HepG2 (cell line): ENCODE results near the gene EFCAB11. TPM values are rescaled to one million over a fixed set of nuclear protein-coding genes. Genes with fewer than 3 reads are reported as not detected.

ENCODE experiments used
- CHCHD3 ChIP-seq: sonication (generic); formaldehyde crosslinking; IDR thresholded peaks from 2 replicates; pipeline ENCODE4 v1.8.0; 2022; ENCODE audit warnings: mild to moderate bottlenecking, missing genetic modification reagents, moderate library complexity
- GPBP1L1 ChIP-seq: sonication (generic); formaldehyde crosslinking; IDR thresholded peaks from 2 replicates; pipeline ENCODE4 v1.5.0; 2020; ENCODE audit warnings: mild to moderate bottlenecking, missing genetic modification reagents
- KDM5A ChIP-seq: fragments of 200-600 bp; sonication (generic); IDR thresholded peaks from 2 replicates; pipeline ENCODE4 v1.7.0; 2018; ENCODE audit warnings: antibody characterized with exemption, mild to moderate bottlenecking, low read length, borderline replicate concordance
- MEIS2 ChIP-seq: sonication (generic); formaldehyde crosslinking; IDR thresholded peaks from 2 replicates; pipeline ENCODE4 v1.9.0; 2021; ENCODE audit warnings: mild to moderate bottlenecking, missing genetic modification reagents
- NFE2L2 ChIP-seq: fragments of 150-350 bp; IDR thresholded peaks from 2 replicates; pipeline ENCODE4 v1.6.1; 2014; ENCODE audit warnings: low read length
- NFIC ChIP-seq: IDR thresholded peaks from 2 replicates; pipeline ENCODE4 v1.6.1; 2012; ENCODE audit warnings: mild to moderate bottlenecking, low read length, inconsistent platforms
- PCBP2 ChIP-seq: fragments of 200-400 bp; formaldehyde crosslinking; optimal IDR thresholded peaks from 2 replicates; pipeline ENCODE3; 2018; ENCODE audit warnings: low read length, low read depth; ENCODE audit not compliant: poor library complexity, severe bottlenecking
- SIX1 ChIP-seq: sonication (generic); formaldehyde crosslinking; IDR thresholded peaks from 2 replicates; pipeline ENCODE4 v1.4.0; 2020; ENCODE audit warnings: missing genetic modification reagents, borderline replicate concordance
- ZNF639 ChIP-seq: conservative IDR thresholded peaks from 2 replicates; pipeline ENCODE4 v1.6.1; 2018; ENCODE audit warnings: missing genetic modification reagents
- ZNF770 ChIP-seq: sonication (generic); formaldehyde crosslinking; IDR thresholded peaks from 2 replicates; pipeline ENCODE4 v1.5.0; 2020; ENCODE audit warnings: mild to moderate bottlenecking, missing genetic modification reagents
- ZNF792 ChIP-seq: IDR thresholded peaks from 2 replicates; pipeline ENCODE4 v1.6.1; 2016
- polyA plus RNA-seq, 8 experiments: library from polyadenylated mRNA; depleted of rRNA in 3 of 8; stranded (reverse) in 7 of 8; unstranded in 1 of 8; fragments of >200 nt; fragmentation: Illumina TruSeq in 4 of 8; extraction: Trizol in 4 of 8; gene quantifications; 2 replicates each; pipeline versions ENCODE4 v1.2.1 to v1.2.3, GENCODE V29; 2011 to 2016; ENCODE audit warnings: low read depth in 4 of 8, missing spikeins in 1 of 8, mixed read lengths in 1 of 8; ENCODE audit not compliant: insufficient read depth in 1 of 8
- total RNA-seq, 5 experiments: library from RNA; depleted of rRNA; stranded (reverse); fragments of >200 nt; fragmentation: Illumina TruSeq; extraction: Trizol; gene quantifications; 2 replicates each; pipeline ENCODE4 v1.2.3, GENCODE V29; 2016; ENCODE audit warnings: low read depth in 1 of 5
- TF ChIP-seq, protein P1 (sequence below), 2 experiments: sonication (generic) in 1 of 2; formaldehyde crosslinking in 1 of 2; IDR thresholded peaks; 2 replicates each; pipeline versions ENCODE4 v1.4.0 to v1.6.1; 2016 to 2020; ENCODE audit warnings: borderline replicate concordance in 1 of 2, low read depth in 1 of 2, mild to moderate bottlenecking in 1 of 2, missing genetic modification reagents in 1 of 2
- TF ChIP-seq, protein P2 (sequence below): sonication (generic); formaldehyde crosslinking; IDR thresholded peaks from 2 replicates; pipeline ENCODE4 v1.4.0; 2020; ENCODE audit warnings: mild to moderate bottlenecking, missing genetic modification reagents
- TF ChIP-seq, protein P3 (sequence below): sonication (generic); formaldehyde crosslinking; IDR thresholded peaks from 2 replicates; pipeline ENCODE4 v1.4.0; 2020; ENCODE audit warnings: missing genetic modification reagents

Gene EFCAB11
- total and polyA plus RNA-seq, 2 of the 13 experiments (the other 11 are each of a cell fraction or from before 2014, with no cell fraction given): 8.2 to 31.5 TPM

GRCh38 chr14:89954070-89955021 lies at the start of gene EFCAB11 (continued):
- TF ChIP-seq, protein P1, sequence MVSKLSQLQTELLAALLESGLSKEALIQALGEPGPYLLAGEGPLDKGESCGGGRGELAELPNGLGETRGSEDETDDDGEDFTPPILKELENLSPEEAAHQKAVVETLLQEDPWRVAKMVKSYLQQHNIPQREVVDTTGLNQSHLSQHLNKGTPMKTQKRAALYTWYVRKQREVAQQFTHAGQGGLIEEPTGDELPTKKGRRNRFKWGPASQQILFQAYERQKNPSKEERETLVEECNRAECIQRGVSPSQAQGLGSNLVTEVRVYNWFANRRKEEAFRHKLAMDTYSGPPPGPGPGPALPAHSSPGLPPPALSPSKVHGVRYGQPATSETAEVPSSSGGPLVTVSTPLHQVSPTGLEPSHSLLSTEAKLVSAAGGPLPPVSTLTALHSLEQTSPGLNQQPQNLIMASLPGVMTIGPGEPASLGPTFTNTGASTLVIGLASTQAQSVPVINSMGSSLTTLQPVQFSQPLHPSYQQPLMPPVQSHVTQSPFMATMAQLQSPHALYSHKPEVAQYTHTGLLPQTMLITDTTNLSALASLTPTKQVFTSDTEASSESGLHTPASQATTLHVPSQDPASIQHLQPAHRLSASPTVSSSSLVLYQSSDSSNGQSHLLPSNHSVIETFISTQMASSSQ (IDR thresholded peaks at IDR 0.05; ENCODE audit: low read depth): no peak
- TF ChIP-seq, protein P1 (CRISPR knock-in tag; IDR thresholded peaks at IDR 0.05; ENCODE audit: borderline replicate concordance): no peak
- TF ChIP-seq GPBP1L1 (CRISPR knock-in tag) (no peak), CHCHD3 (CRISPR knock-in tag) (no peak), NFE2L2 (no peak), ZNF770 (no peak), KDM5A (no peak), ZNF792 (CRISPR knock-in tag) (no peak), NFIC (no peak), ZNF639 (CRISPR knock-in tag) (no peak), PCBP2 (no peak), MEIS2 (no peak), SIX1 (CRISPR knock-in tag) (no peak)
- TF ChIP-seq, protein P2, sequence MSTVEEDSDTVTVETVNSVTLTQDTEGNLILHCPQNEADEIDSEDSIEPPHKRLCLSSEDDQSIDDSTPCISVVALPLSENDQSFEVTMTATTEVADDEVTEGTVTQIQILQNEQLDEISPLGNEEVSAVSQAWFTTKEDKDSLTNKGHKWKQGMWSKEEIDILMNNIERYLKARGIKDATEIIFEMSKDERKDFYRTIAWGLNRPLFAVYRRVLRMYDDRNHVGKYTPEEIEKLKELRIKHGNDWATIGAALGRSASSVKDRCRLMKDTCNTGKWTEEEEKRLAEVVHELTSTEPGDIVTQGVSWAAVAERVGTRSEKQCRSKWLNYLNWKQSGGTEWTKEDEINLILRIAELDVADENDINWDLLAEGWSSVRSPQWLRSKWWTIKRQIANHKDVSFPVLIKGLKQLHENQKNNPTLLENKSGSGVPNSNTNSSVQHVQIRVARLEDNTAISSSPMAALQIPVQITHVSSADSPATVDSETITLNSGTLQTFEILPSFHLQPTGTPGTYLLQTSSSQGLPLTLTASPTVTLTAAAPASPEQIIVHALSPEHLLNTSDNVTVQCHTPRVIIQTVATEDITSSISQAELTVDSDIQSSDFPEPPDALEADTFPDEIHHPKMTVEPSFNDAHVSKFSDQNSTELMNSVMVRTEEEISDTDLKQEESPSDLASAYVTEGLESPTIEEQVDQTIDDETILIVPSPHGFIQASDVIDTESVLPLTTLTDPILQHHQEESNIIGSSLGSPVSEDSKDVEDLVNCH (CRISPR knock-in tag): no peak
- TF ChIP-seq, protein P3, sequence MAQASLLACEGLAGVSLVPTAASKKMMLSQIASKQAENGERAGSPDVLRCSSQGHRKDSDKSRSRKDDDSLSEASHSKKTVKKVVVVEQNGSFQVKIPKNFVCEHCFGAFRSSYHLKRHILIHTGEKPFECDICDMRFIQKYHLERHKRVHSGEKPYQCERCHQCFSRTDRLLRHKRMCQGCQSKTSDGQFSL: no peak
